ENCODE measurements around the gene PPM1J. TPM values are rescaled to one million over a fixed set of nuclear protein-coding genes. Genes with fewer than 3 reads are reported as not detected.

PPM1J gene
- total RNA-seq, 1 experiment from 2014 or later = 0.51 TPM

GRCh38 chr1:112743174-112744008 lies 28.3 kb upstream of the PPM1J start:
- ATAC-seq (peak; percentile 56; the same call in 1 of the 2 replicates), DNase-seq (ENCODE audit: low read depth, low spot score) (no peak)
- TF ChIP-seq SIN3A (IDR thresholded peaks at IDR 0.05; ENCODE audit: borderline replicate concordance, insufficient read depth, low read depth, low read length) = no peak
- TF ChIP-seq TCF7L2 (IDR thresholded peaks at IDR 0.05; ENCODE audit: low read depth, low read length) = no peak
- no peak for TF ChIP-seq POLR2AphosphoS5 (IDR thresholded peaks at IDR 0.05; ENCODE audit: low read depth, low read length)
- no peak for TF ChIP-seq CTCF (IDR thresholded peaks at IDR 0.05)
- TF ChIP-seq REST (IDR thresholded peaks at IDR 0.05; ENCODE audit: insufficient read depth in 1 of 2, low read depth in 2 of 2, low read length in 1 of 2) = no peak
- Histone ChIP-seq H3K27ac (ENCODE audit: low read length) (no peak overlapping the region), H3K27me3 (ENCODE audit: control insufficient read depth, insufficient read depth, low read length) (no peaks in the 10 kb centered on the region), H3K9me3 (ENCODE audit: control insufficient read depth, insufficient read depth, low read depth, low read length) (no peaks in the 10 kb centered on the region), H3K4me3 (ENCODE audit: low read depth in 2 of 2, low read length in 2 of 2) (peak overlapping the region in 1 of 2 experiments; percentile 40; a peak in 2 of 4 replicates), H3K36me3 (ENCODE audit: control insufficient read depth, insufficient read depth, low read length) (no peaks in the 10 kb centered on the region), H3K4me1 (ENCODE audit: control insufficient read depth, insufficient read depth, low read length) (no peaks in the 10 kb centered on the region)
- BruUV-seq (replicated peaks) = no TSS peak
- in situ Hi-C loops (cut with HindIII; ENCODE audit: low pct_unique_long_range_greater_than_20kb, low sequenced_read_pairs) (no loop called here), intact Hi-C loops (cut with micrococcal nuclease; ENCODE audit: unreplicated experiment) (no loop called here)
- ChIA-PET CTCF (interaction anchor here (0.6 kb wide), 1 partner anchor 23 kb away, joined by 3 read pairs; no protein-coding TSS in a partner anchor), POLR2A (no interaction called here)

GRCh38 chr1:112737573-112737972 lies 22.4 kb upstream of the PPM1J start:
- Histone ChIP-seq H3K4me3 (ENCODE audit: low read depth in 2 of 2, low read length in 2 of 2) (no peak overlapping the region), H3K27me3 (ENCODE audit: control insufficient read depth, insufficient read depth, low read length) (no peaks in the 10 kb centered on the region), H3K4me1 (ENCODE audit: control insufficient read depth, insufficient read depth, low read length) (no peaks in the 10 kb centered on the region), H3K9me3 (ENCODE audit: control insufficient read depth, insufficient read depth, low read depth, low read length) (no peaks in the 10 kb centered on the region), H3K27ac (ENCODE audit: low read length) (no peak overlapping the region), H3K36me3 (ENCODE audit: control insufficient read depth, insufficient read depth, low read length) (no peaks in the 10 kb centered on the region)
- intact Hi-C loops (cut with micrococcal nuclease; ENCODE audit: unreplicated experiment) (no loop called here), in situ Hi-C loops (cut with HindIII; ENCODE audit: low pct_unique_long_range_greater_than_20kb, low sequenced_read_pairs) (no loop called here)
- ChIA-PET CTCF (no interaction called here), POLR2A (no interaction called here)
- DNase-seq (ENCODE audit: low read depth, low spot score) = no peak
- TF ChIP-seq POLR2AphosphoS5 (IDR thresholded peaks at IDR 0.05; ENCODE audit: low read depth, low read length) (no peak), CTCF (IDR thresholded peaks at IDR 0.05) (peak; percentile 22; the same call in 1 of the 2 replicates)
- no TSS peak for BruUV-seq (replicated peaks)
- no peak for ATAC-seq

All from Panc1 (cell line).